Measurements from ENCODE around the gene VCAN.

VCAN gene

GRCh38 chr5:83494666-83495065 lies 23.1 kb downstream of the VCAN start:
- no peak for DNase-seq (ENCODE audit: low spot score)

DNA sequence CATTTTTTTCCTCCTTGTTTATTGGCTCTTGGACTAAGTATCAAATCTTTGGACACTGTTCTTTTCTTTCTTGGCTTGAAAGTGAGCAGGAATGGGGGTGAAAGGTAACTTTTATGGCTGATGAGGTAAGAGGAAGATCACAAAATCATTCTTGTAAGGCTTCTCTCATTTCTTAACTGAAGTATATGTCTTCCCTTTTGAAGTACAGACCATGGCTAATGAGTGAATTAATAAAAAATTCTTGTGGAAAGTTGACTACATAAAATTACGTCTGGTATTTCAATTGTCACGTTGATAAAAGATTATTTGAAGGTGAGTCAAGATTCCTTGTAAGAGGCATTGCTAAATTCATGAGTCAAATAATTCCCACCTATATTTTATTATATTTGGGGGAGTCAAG lies 25.1 kb downstream of the VCAN start:
- no peak for DNase-seq (ENCODE audit: low spot score)

GRCh38 chr5:83498585-83498984 lies 27.0 kb downstream of the VCAN start:
- no peak for DNase-seq (ENCODE audit: low spot score)

GRCh38 chr5:83503662-83504061 lies 32.1 kb downstream of the VCAN start:
- peak; percentile 11 for DNase-seq (ENCODE audit: low spot score)

DNA sequence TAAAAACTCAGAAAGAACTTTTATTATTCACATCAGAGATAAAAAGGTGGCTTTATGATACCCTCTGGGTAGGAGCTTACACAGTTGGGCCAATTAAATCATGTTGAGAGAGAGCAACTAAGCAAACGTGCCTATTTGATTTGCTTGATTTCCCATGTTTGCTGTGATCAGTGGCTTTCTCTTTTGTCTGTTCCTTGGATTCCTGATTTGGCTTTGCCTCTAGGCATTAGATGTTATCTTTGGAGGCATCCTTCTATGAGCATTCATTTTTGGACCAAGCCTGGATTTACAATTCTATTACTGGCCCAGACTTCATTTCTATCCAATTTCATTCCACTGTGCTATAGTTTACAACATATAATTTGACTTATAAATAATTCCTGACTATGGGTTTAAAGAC lies 35.9 kb downstream of the VCAN start:
- no peak for DNase-seq (ENCODE audit: low spot score)

DNA sequence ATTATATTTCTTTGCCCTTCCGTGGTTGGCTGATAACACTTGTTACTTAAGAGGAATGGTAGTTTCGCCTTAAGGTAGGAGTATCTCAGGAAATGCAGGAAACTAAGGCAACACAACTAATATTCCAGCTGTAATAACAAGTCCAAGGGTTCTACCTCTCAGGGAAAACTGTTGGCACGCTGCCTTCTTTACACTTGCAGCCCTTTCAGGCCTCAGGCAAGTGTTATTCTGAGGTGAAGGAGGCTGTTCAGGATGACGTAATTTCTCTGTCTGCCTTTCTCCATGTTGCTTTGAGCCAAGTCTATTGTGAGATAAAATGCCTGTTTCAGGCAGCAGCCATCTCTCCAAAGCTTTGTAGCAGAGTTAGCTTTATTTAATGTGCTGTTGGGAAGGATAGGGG lies 38.0 kb downstream of the VCAN start:
- DNase-seq (ENCODE audit: low spot score), result no peak

GRCh38 chr5:83510260-83510659 lies 38.7 kb downstream of the VCAN start:
- DNase-seq (ENCODE audit: low spot score), result no peak

DNA sequence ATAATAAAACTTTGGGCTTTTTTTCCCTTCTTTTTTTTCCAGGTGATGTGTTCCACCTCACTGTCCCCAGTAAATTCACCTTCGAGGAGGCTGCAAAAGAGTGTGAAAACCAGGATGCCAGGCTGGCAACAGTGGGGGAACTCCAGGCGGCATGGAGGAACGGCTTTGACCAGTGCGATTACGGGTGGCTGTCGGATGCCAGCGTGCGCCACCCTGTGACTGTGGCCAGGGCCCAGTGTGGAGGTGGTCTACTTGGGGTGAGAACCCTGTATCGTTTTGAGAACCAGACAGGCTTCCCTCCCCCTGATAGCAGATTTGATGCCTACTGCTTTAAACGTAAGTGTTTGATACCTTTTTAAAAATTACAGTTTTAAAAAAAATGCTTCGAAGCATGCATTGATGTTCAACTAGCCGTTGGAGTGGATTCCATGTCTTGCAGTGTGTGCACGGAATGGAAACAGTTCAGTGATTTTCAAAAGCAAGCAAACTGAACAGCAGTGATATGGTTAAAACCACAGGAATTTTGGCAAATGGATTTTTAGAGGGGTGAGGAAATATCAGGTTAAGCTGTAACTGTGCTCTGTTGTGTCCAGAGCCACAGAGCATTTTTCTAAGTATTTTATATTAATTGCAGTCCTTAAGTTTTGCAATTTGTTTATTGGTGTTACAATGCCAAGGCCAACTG lies 40.7 kb downstream of the VCAN start:
- no peak for DNase-seq (ENCODE audit: low spot score)

GRCh38 chr5:83513081-83513480 lies 41.5 kb downstream of the VCAN start:
- no peak for DNase-seq (ENCODE audit: low spot score)

DNA sequence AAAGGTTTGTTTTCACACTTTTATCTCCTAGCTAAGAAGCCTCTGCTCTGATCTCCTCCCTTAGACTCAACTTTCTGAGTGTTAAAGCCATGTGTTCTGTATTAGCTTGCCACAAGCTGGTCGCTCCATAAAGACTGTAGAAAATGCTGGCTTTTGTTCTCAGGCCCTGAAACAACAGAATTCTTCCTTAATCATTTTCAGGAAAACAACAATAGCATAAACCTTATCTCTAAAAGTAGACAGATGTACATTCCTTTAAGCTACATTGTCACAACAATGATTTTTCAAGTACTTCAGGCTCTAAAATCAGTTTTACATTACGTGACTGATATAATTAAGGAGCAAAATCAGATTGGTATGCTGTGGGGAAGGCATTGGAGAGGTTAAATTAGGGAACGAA lies 41.9 kb downstream of the VCAN start:
- DNase-seq (ENCODE audit: low spot score), result no peak

- no peak for DNase-seq (ENCODE audit: low spot score)
Observed at GRCh38 chr5:83516377-83516776, 44.8 kb downstream of the VCAN start.

- DNase-seq (ENCODE audit: low spot score), result no peak
Observed at GRCh38 chr5:83517072-83517687, 45.6 kb downstream of the VCAN start.

DNA sequence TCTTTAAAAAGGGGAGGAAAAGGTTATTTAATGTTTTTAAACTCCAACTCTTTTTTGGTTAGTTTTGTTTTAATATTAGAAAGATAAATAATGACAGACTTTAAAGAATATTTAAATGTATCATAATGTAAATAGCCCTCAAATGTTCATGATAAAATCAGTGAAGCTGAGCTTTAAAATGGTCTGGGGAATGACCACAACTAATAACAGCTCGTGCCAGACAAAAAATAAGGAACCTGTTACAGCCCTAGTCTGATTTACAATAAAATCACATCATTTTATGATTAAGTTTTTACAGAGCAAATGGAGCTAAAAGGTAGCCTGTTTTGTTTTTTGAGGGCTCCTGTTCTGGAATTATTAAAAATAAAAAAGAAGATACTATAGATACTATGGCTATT lies 46.1 kb downstream of the VCAN start:
- DNase-seq (ENCODE audit: low spot score), result no peak

GRCh38 chr5:83518319-83519061 lies 46.9 kb downstream of the VCAN start:
- DNase-seq (ENCODE audit: low spot score), result no peak

- no peak for DNase-seq (ENCODE audit: low spot score)
Observed at GRCh38 chr5:83522446-83522845, 50.9 kb downstream of the VCAN start.

- no peak for DNase-seq (ENCODE audit: low spot score)
Observed at GRCh38 chr5:83523929-83524328, 52.4 kb downstream of the VCAN start.

DNA sequence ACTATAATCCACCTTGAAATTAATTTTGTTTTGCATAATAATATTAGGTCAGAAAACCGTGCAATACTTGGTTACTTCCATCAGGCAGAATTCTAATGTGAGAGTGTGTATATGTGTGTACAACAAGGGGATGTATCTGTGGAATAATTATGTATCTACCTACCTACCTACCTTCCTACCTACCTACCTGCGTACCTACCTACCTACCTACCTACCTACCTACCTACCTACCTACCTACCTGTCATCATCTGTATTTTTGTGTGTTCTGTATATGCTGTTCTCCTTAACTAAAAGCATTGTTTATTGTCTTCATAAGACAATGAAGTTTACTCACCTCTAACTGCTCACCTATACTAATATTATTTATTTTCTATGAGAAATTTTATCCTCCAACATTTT lies 52.8 kb downstream of the VCAN start:
- DNase-seq (ENCODE audit: low spot score), result no peak

DNA sequence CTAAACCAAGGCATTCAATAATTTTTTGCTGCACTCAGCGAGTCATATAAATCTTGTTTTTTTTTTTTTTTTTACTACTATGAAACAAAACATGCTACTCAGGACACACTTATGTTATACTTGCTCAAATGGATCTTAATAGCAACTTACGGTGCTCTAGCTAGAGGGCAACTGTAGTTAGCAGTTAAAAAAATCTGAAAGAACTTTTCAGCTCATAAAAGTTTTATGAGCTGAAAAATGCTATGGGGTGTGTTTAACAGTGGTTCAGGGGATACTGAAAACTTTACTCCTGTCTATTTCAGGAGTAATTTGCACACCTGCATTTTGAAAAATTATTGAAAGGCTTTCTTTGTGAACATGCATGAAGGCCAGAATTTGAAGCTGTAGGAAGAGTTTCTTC lies 53.4 kb downstream of the VCAN start:
- DNase-seq (ENCODE audit: low spot score), result no peak

GRCh38 chr5:83526289-83526688 lies 54.7 kb downstream of the VCAN start:
- no peak for DNase-seq (ENCODE audit: low spot score)

DNA sequence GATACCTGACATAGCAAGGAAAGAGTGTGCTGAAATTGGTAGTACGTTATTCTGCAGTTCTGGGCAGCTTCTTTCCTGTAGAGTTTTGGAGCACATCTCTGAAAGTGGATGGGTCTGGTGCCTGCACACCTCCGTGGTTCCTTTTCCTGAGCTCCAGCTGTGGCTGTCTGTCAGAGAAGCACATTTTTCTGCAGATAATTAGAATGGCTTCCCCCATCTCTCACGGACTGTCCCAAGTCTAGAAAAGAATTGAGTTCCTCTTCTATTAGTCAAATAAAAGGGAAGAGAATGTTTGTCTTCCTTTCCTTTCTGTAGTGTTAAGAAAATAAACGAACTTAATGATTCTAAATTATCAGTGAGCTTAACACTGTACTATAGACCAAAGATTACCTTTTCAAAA lies 55.7 kb downstream of the VCAN start:
- no peak for DNase-seq (ENCODE audit: low spot score)

DNA sequence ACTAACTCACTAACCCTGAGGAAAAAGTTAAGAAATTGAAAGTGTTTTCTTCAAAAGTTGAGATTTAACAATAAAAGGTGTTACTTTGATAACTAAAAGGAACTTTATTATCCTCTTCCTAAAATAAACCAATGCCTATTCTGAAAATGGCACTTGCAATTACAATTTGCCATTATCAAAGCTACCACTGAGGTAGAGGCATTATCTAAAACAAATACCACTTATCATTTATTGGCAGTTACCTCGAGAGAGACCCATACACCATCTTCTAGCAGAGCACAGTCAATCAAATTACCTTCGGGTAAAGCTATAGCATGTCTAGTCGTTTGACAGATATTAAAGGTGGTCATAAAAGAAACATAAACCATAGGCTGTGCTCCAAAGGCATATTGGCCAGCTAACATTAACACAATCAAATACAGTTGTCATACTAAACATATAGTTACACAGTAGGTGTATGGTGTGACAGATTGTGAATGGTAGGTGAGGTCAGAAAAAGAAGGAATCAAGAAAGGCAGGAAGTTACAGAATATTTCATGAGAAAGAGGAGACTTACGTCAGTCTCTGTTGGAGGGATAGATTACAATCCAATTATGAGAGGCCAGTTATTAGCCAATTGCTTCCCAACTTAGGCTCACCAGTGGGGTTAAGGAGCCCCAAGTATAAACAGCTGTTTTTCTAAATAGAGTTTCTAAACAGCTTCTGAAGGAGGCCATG lies 56.3 kb downstream of the VCAN start:
- no peak for DNase-seq (ENCODE audit: low spot score)

DNA sequence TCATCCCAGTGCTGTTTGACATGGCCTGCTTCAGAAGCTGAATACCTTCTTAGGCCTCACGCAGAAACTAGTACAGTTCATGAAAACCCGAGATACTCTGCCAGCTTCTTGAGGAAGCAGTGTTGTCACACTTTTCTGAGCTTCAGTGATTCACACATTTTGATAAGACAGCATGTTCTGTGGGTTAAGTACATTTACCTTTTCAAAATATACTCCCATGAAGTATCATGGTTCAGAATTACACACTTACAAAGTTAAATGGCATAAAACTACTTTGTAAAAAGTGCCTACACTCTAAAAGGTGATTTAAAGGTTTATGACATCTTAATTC lies 56.9 kb downstream of the VCAN start:
- DNase-seq (ENCODE audit: low spot score), result no peak

DNA sequence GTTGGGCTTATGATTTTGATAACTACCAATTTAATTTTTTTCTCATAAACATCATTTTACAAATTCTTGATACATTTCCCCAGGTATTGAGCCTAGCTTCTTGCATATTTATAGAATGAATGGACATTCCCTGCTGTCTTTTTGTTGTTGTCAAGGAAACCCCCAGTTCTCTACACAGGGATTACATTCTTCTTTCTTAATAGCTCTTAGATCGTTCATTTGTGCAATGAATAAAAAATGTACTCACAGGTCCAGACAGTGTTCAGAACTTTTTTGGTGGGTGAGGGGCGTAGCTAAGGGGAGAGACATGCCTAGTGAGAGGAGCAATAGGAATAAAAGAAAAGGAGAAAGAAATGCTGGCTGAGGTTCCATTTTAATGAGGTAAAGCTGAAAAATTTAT lies 58.6 kb downstream of the VCAN start:
- DNase-seq (ENCODE audit: low spot score), result no peak
